ENCODE data around the gene ZNF292.

DNA sequence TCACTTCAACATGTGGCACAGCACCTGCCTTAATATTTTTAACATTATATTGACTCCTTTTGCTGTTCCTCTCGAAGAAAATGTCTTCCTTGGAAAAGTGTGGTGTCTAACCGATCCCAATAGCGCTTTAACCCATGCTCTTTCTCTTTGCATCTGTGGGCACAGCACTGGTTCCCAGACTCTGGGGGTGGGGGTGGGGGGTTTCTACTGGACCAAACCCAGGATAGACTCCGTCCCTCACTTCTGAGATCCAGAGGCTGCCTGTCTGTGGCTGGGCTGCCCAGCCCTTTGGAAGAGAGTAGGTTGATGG, 3.9 kb upstream of the ZNF292 start:
- TF ChIP-seq, protein P1, sequence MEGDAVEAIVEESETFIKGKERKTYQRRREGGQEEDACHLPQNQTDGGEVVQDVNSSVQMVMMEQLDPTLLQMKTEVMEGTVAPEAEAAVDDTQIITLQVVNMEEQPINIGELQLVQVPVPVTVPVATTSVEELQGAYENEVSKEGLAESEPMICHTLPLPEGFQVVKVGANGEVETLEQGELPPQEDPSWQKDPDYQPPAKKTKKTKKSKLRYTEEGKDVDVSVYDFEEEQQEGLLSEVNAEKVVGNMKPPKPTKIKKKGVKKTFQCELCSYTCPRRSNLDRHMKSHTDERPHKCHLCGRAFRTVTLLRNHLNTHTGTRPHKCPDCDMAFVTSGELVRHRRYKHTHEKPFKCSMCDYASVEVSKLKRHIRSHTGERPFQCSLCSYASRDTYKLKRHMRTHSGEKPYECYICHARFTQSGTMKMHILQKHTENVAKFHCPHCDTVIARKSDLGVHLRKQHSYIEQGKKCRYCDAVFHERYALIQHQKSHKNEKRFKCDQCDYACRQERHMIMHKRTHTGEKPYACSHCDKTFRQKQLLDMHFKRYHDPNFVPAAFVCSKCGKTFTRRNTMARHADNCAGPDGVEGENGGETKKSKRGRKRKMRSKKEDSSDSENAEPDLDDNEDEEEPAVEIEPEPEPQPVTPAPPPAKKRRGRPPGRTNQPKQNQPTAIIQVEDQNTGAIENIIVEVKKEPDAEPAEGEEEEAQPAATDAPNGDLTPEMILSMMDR (IDR thresholded peaks at IDR 0.05), result no peak
- TF ChIP-seq POLR2A (IDR thresholded peaks at IDR 0.05), result no peak

Measured in esophagus squamous epithelium (tissue), 4 donors.